Esophagus squamous epithelium (tissue), 4 donors: ENCODE data around the gene PRELID1.

Experiments
- POLR2A ChIP-seq, 4 donors: fragments of 450-650 bp; IDR thresholded peaks; one replicate each; pipeline ENCODE4 v1.6.1; 2017; ENCODE audit warnings: antibody characterized with exemption in 4 of 4, mild to moderate bottlenecking in 4 of 4, moderate library complexity in 3 of 4
- TF ChIP-seq, protein P1 (sequence below), 6 experiments: fragments of 450-650 bp in 4 of 6; fragments of 200-600 bp in 2 of 6; sonication (generic) in 2 of 6; IDR thresholded peaks; one replicate each; pipeline ENCODE4 v1.5.1; 2016 to 2019; ENCODE audit warnings: antibody characterized with exemption in 6 of 6, mild to moderate bottlenecking in 4 of 6, moderate library complexity in 4 of 6

DNA sequence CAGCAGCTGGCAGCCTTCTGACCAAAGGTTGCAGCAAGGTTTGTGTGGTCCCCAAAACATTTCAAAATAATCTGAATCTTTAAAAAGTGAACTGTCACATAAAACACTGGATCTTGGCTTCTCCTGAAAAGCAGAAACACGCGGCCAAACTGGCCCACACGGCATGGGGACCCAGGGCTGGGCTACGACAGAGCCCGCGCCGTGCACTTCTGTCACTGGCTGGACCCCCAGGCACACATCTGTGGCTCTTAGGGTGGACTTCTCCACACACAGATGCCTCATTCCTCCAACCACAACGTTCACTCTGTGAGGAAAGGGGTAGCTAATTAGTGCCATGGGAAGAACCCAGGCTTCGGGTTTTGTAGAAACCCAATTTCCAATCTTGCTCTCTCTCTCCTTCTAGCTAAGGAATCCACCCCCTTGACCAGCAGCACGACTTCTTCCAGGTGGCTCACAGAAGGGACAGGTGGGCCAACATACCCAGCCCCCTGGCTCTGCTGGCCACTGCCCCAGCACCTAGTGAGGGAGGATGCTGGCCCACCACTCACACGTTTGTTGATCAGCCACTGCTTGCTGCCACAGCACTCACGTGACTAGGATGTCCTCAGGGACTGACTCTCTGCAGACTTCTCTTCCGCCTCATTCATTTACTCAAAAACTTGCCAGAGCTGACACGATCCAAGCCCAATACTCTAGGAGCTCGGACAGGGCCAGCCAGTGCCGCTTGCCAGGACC, 30.0 kb downstream of the PRELID1 start:
- TF ChIP-seq, protein P1, sequence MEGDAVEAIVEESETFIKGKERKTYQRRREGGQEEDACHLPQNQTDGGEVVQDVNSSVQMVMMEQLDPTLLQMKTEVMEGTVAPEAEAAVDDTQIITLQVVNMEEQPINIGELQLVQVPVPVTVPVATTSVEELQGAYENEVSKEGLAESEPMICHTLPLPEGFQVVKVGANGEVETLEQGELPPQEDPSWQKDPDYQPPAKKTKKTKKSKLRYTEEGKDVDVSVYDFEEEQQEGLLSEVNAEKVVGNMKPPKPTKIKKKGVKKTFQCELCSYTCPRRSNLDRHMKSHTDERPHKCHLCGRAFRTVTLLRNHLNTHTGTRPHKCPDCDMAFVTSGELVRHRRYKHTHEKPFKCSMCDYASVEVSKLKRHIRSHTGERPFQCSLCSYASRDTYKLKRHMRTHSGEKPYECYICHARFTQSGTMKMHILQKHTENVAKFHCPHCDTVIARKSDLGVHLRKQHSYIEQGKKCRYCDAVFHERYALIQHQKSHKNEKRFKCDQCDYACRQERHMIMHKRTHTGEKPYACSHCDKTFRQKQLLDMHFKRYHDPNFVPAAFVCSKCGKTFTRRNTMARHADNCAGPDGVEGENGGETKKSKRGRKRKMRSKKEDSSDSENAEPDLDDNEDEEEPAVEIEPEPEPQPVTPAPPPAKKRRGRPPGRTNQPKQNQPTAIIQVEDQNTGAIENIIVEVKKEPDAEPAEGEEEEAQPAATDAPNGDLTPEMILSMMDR (IDR thresholded peaks at IDR 0.05), result no peak
- TF ChIP-seq POLR2A (IDR thresholded peaks at IDR 0.05), result no peak
